Astrocyte of the spinal cord (primary cell): ENCODE results near the gene ITGA7.
A peak's percentile ranks its signal among the peaks of the same experiment; 100 is the strongest.

Experiments
- DNase-seq: peaks from one replicate; pipeline ENCODE4 v3.0.0; 2011; ENCODE audit warnings: low read depth, low spot score
- H3K4me3 ChIP-seq: 2 replicates; pipeline ENCODE4 v1.5.1; 2011; ENCODE audit warnings: low read depth, mild to moderate bottlenecking, low read length, moderate library complexity
- CTCF ChIP-seq: IDR thresholded peaks from 2 replicates; pipeline ENCODE4 v1.5.1; 2012; ENCODE audit warnings: low read depth, mild to moderate bottlenecking, low read length, inconsistent platforms
- in situ Hi-C: cut with HindIII; loops from 2 replicates; pipeline ENCODE4 v1.10.0; 2017; ENCODE audit warnings: low sequenced_read_pairs

ITGA7 gene

DNA sequence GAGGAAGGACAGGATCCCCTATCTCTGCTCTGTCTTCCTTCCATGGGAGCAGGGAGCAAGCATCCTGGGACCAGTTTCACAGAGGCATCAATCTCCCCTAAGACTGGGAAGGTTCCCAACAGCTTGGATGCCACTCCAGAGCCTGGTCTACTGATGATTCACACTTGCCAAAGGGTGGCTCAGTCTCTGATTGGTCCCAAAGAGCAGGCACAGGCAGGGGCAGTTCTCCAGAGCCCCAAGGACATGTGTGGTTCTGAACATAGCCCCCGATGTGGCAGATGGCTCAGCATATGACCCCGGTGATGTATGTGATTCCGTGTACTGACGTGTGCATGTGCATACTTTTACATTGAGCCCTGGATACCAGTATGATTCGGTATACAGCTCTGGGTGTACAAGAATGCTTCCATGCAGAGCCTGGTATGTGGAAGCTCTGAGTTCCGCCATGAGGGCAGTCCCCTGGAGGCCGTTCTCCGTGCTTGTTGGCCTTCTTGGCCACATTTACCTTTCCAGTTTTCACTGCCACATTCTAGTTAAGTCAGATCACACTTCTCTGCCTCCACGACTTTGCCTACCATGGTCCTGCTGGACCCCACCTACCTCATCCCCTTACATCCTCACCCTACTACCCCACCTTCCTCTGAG is 21.2 kb downstream of the ITGA7 start:
- no peak overlapping the region for H3K4me3 ChIP-seq
- in situ Hi-C loops = no loop called here
- no peak for DNase-seq
- TF ChIP-seq CTCF = no peak

GRCh38 chr12:55685671-55686070 is 22.0 kb downstream of the ITGA7 start:
- no peak for TF ChIP-seq CTCF
- in situ Hi-C loops = no loop called here
- no peak overlapping the region for H3K4me3 ChIP-seq
- no peak for DNase-seq

DNA sequence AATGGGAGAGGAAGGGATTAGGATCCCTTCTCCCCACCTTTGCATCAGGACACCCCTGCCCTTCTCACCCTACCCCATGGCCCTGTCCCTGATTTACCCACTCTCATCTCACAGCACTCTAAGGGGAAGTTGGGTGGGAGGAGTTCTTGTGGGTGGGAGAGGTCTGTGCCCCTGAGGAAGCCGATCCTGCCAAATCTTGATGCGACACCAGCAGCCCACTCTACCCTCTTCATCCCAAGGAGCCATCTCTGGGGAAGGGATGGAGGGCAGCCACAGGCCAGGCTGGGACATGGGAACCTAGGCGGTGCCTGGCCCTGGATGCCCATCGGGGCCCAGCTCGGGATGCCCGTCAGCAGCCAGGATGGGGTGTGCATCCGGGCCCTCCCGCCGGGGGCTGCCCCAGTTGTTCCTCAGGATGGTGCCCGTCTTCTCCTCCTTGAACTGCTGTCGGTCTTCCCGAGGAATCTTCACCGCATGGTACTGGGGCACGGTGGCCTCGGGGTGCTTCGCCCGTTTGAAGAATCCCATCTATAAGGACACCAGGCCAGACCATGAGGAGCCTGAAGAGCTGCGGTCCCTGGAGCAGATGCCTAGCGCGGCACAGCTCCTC is 22.8 kb downstream of the ITGA7 start:
- TF ChIP-seq CTCF = no peak
- no peak for DNase-seq

DNA sequence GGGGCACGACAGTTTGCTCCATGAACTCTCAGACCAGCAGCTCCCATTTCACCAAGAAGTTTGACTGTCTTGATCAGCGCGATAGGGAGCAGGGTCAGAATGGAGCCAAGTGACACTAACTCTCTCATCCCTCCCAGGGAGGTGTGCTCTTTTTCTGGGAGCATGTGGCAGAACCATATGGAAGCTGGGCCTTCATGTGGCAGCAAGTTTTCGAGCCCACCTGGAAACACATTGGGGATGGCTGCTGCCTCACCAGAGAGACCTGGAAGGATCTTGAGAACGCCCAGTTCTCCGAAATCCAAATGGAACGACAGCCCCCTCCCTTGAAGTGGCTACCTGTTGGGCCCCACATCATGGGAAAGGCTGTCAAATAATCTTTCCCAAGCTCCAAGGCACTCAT is 24.0 kb downstream of the ITGA7 start:
- no peak for DNase-seq
- TF ChIP-seq CTCF = no peak
- in situ Hi-C loops = no loop called here
- no peak overlapping the region for H3K4me3 ChIP-seq

More for the DNA sequence above, 22.8 kb downstream of the ITGA7 start:
- H3K4me3 ChIP-seq = no peak overlapping the region
- in situ Hi-C loops = no loop called here

- in situ Hi-C loops = no loop called here
- H3K4me3 ChIP-seq = no peak overlapping the region
- DNase-seq = no peak
- no peak for TF ChIP-seq CTCF
Observed at GRCh38 chr12:55682087-55682796, 25.5 kb downstream of the ITGA7 start.

DNA sequence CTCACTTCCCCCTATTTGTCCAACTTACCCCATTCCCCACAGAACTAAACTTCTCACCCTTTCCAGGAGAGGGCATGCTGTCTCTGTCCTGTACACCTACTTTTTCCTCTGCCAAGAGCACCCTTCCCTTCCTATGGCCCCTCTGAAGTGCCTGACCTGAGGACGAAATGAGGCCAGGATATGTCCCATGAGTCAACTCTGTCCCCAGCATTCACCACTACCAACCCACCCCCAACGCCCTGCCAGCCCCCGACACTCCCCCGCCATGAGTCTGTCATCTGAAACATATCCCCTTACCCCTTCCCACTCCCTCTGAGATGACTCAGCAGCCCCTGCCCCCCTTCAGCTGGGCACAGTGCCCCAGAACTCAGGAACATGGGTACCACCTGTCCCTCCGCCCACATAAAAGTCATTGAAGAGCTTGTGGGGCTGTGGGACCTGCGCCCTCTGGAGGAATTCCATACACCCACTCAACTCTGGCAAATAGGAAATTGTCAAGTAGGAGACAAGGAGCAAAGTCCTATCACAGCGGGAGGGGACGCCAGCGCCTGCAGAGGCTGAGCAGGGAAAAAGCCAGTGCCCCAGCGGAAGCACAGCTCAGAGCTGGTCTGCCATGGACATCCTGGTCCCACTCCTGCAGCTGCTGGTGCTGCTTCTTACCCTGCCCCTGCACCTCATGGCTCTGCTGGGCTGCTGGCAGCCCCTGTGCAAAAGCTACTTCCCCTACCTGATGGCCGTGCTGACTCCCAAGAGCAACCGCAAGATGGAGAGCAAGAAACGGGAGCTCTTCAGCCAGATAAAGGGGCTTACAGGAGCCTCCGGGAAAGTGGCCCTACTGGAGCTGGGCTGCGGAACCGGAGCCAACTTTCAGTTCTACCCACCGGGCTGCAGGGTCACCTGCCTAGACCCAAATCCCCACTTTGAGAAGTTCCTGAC is 26.3 kb downstream of the ITGA7 start:
- peak; percentile 39 for TF ChIP-seq CTCF
- H3K4me3 ChIP-seq = no peak overlapping the region
- in situ Hi-C loops = no loop called here
- DNase-seq = peak; percentile 39
